HG03378 (cell line): Measurements from ENCODE around the gene DYNC2H1.

Source experiments
- ATAC-seq: cut with Tn5 transposase; IDR thresholded peaks from one replicate; pipeline ENCODE4 v1.9.1; 2021; ENCODE audit warnings: mild to moderate bottlenecking, moderate library complexity; ENCODE audit not compliant: unreplicated experiment

The DYNC2H1 gene

DNA sequence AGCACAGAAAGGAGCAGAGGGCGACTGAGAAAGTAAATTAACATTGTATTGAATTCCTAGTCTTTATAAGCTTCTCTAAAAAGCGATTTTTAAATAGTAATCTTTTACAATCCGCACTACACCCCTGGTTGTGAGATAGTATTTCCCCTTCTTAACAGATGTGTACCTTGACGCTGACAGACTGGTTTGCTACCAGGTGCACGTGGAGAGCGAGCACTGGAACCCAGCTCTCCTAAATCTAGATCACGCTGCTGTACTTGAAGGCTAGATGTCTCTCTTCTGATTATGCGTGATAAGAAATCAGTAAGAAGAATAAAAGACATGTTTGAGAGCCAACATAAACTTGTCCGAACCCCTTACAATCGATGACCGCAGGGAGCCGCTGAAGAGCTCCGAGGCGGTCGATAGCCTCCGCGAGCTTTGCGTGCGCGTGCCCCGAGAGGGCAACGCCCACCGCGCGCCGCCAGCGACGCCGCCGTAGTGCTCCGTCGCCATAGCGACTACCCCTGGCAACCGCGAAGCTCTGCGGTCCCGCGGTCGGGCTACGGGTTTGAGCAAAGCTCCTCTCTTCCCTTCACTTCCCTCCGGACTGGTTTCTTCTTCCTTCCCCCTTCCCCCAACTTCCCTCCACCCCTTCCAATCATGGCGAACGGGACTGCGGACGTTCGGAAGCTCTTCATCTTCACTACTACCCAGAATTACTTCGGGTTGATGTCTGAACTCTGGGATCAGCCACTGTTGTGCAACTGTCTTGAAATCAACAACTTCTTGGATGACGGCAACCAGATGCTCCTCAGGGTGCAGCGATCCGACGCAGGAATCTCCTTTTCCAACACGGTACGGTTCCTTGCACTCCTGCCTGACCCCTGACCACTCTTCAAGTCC lies at the start of gene DYNC2H1:
Gene DYNC2H1 (plus strand): TSS at position 494 of the 885 bp plus-strand sequence. CDS start 149 bp downstream, at position 643.
- peak; percentile 96 for ATAC-seq

DNA sequence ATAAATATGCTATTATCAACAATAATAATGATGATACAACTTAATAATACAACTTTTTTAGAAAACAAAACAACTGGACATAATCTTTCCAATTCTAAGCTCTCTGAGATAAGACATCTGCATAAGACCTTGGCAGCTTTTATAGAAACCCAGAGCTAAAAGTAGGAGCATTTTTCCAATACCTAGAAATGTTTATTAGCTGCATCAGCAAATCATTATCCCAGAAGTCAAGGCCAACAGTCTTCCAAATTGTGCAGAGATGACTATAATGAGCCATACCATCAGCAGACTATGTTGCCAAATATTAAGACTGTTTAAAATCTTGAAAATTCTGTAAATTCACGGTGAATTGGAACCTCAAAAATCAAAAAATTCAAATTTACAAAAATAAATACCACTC lies 47.6 kb upstream of the DYNC2H1 start:
- no peak for ATAC-seq

DNA sequence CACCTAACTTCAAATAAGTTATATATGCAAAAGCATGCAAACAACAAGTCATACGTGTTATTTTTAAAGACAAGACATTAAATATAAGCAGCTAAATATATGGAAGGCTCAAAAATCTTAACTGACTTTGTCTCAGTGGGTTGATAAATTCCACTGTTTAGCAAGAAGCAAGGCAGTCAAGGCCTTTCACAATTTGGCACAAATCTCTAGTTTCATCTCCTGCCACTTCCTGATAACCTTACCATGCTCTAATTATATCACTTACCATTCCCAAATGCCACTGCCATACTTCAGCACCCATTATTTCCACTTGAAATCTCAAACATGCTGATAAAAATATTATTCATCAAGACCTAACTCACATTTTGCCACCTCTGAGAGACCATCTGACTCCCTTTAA lies 42.1 kb upstream of the DYNC2H1 start:
- ATAC-seq, result no peak

DNA sequence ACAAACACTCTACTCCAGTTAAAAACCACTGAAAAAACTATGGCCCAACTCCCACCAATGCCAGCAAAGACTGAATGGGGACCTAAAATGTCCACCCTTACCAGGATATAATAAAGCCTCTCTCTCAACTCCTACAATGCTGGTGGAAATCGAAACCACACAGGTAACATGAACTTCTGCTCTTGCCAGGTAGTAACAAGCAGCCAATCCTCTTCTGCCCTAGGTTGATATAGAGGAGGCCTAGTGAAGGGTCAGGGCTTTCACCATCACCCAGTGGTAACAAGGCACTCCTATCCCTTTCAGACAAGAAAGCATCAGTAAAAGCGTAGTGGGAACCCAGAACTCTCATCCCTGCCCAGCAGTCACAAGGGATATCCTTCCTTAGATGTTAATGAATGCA lies 39.9 kb upstream of the DYNC2H1 start:
- ATAC-seq, result no peak

- ATAC-seq, result peak; percentile 77
These were observed 39.1 kb upstream of the DYNC2H1 start for GRCh38 chr11:103070142-103070541.

GRCh38 chr11:103071008-103071407 lies 38.2 kb upstream of the DYNC2H1 start:
- no peak for ATAC-seq

- ATAC-seq, result no peak
These were observed 32.9 kb upstream of the DYNC2H1 start for GRCh38 chr11:103076361-103076760.

- no peak for ATAC-seq
These were observed 31.7 kb upstream of the DYNC2H1 start for GRCh38 chr11:103077554-103077953.

DNA sequence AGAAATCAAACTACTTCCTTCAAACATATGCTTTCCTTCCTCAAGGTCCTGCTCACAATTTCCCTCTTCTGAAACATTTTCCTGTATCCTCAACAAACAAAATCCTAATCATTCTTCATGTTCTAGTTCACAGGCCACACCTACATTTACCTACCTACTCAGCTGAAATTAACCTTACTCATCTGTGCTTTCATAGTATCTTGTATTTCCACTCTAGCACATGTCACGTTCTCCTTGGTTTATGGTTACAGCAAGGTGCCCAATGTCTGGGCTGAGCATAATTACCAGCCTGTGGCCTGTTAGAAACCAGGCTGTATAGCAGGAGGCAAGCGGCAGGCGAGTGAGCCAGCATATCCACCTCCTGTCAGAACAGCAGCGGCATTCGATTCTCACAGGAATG lies 30.5 kb upstream of the DYNC2H1 start:
- ATAC-seq, result no peak

- ATAC-seq, result no peak
These were observed 29.4 kb upstream of the DYNC2H1 start for GRCh38 chr11:103079833-103080232.

DNA sequence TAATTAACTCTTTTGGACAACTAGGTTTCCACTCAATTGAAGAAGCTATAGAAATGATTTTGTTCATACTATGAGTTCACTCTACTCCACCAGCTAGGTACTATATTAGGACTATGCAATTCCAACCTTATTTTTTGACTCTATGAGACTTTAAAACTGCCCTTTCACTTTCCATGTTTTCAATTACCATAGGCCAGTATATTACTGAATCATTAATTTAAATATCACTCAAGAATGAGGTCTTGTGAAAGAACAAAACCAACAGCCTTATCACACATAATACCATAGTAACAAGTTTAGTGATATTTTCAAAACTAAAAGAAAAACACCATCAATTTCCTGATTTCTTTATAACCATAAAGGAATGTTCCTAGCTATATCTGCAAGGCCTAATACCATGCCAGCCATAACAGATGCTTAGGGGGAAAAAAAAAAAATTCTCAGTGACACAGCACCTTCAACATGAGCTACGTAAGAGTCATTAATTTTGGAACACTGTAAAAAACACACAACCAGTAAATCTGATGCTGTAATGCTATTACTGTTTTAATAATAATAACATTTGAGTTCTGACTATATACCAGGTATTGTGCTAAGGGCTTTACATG lies 23.4 kb upstream of the DYNC2H1 start:
- ATAC-seq, result no peak

DNA sequence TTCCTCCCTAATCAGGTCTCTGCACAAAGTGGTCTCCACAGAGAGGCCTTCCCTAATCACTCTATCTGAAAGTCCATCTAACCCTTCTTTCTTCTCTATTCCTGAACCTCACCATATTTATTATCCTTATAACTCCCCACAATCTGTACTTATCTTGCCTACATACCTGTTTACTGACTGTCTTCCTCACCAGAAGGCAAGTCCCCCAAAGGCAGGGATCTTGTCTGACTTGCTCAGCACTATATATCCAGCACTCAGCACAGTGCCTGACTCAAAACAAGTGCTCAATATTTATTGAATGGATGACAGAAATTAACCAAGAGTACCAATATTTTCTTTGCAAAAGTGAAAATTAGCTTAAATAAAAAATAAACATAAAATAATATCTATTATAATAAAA lies 22.8 kb upstream of the DYNC2H1 start:
- ATAC-seq, result no peak

DNA sequence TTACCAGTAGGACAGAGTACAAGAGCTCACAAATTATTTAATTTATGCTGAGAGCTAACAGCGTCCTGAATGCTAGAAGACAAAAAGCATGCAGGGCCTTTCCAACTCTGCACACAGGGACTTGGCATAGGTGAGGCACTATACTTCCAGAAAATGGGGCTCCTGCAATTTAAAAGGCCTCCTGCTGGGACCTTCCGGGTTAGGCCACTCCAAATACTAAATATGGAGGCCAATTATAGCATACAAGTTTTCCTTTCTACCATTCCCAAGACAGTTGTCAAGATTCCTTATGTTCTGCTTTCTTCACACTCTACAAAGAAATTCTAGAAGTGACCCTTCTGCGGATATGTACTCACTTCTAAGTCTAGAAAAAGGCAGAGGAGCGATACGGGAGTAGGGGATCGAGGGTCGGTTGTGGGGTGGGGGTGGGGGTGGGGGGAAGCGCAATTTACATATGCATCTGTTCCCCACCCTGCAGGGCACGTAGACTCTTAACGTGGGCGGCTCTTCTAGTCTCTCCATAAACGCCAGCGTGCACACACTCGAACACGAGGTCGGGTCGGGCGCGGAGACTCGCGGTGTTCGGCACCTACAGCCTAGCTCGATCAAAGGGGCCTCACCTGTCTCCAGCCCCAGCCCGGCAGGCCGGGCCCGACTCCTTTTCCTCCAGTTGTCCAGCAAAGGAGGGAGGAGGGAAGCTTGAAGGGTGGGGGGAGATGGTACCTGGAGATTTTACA lies 18.0 kb upstream of the DYNC2H1 start:
- ATAC-seq, result peak; percentile 31

DNA sequence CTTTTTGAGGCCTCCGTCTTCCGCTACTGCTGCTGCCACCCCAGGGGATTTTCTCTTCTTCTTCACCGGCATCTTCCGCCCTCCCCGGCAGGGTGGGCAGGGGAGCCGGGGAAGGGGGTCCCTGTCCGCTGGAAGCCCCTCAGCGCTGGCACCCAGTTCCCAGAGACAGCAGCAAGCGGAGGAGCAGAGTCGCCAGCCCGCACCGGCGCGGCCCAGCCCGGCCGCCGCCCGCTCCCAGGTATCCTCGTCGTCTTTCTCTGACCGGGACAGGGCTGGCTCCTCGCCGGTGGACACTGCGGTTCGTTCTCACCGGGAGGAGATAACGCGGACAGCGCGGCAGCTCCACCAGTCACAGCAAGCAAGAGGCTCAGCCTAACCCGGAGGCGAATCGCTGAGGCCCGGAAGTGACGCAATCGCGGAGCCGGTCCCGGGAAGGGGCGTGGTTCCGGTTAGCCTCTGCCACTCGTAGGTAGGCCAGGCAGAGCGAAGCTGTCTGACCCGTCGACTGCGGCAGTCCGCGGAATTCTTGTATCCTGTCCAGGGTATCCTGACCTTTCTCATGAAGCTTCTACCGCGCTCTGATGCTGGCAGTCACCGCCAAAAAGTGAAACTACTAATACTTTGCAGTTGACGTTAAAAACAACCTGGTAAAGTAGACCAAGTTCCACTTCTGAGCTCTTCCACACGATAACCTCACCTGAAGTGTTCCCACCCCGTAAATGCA lies 17.3 kb upstream of the DYNC2H1 start, which contains the start of gene DCUN1D5:
Gene DCUN1D5 (minus strand): TSS at position 360 of the 724 bp plus-strand sequence. CDS start 288 bp downstream, at position 72.
- peak; percentile 99 for ATAC-seq

GRCh38 chr11:103097279-103097678 lies 11.9 kb upstream of the DYNC2H1 start:
- ATAC-seq, result no peak

- ATAC-seq, result peak; percentile 18
These were observed 677 bp downstream of the DYNC2H1 start for GRCh38 chr11:103109818-103110388.

- ATAC-seq, result no peak
These were observed 1.2 kb downstream of the DYNC2H1 start for GRCh38 chr11:103110391-103110790.

DNA sequence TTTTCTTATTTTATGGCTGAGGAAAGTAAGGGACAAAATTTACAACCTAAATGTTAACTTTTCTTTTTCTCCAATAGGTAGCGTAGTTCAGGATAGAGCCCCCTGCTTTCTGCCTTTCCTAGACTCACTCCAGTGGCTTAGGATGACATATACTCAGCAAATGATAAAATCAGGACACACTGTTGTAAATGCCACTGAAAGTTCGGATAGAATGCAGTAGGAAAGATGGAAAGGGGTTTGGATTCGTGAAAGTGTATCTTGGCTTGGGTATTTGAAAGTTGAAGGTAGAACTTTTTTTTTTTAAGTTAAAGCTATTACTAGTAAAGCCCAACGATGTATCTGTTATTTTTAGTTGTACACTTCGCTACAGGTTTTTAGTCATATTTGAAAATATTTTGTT lies 2.2 kb downstream of the DYNC2H1 start:
- no peak for ATAC-seq

DNA sequence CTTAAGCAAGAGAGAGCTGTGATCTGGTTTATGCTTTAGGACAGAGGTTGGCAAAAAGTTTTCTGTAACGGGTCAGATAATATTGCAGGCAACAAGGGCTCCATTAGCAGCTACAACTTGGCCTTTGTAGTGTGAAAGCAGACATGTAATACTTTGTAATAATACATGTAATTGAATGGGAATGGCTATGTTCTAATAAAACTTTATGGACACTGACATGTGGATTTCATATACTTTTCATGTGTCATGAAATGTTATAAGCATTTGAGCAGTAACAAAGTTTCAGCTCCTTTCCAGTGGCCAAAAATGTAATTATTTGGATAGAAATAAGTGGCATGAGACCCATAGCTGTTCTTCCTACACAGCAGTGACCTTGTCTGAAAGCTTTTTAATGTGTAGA lies 3.1 kb downstream of the DYNC2H1 start:
- no peak for ATAC-seq

DNA sequence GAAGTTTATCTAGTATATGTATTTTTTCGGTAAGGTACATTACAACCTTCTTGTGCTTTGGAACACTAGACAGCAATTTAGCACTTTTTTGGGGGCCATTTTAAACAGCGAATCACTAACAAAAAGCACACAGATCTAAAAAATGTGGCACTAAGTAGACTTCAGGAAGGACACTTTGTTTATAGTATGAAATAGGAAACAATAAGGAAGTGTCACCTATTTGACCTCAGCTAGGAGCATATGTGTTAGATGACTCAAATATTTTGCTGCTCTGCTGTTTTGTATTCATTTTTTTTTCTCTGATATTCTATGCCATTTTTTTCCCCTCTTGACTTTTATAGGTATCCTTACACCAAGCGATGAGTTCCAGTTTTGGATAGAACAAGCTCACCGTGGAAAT lies 5.6 kb downstream of the DYNC2H1 start:
- no peak for ATAC-seq
